OCI-LY1 (cell line): ENCODE data around the gene ZDHHC16.

Experiments used
- EZH2 ChIP-seq: fragments of 200-600 bp; sonication (generic), shearing (Covaris generic); IDR thresholded peaks from 2 replicates; pipeline ENCODE4 v1.8.0; 2017; ENCODE audit warnings: borderline replicate concordance, mixed run types, mild to moderate bottlenecking, antibody characterized with exemption, low read length, moderate library complexity, mixed read lengths
- TF ChIP-seq, protein P1 (sequence below): fragments of 200-600 bp; sonication (generic), shearing (Covaris generic); IDR thresholded peaks from 2 replicates; pipeline ENCODE4 v1.5.1; 2017; ENCODE audit warnings: mild to moderate bottlenecking, antibody characterized with exemption, low read length, moderate library complexity, mixed read lengths

DNA sequence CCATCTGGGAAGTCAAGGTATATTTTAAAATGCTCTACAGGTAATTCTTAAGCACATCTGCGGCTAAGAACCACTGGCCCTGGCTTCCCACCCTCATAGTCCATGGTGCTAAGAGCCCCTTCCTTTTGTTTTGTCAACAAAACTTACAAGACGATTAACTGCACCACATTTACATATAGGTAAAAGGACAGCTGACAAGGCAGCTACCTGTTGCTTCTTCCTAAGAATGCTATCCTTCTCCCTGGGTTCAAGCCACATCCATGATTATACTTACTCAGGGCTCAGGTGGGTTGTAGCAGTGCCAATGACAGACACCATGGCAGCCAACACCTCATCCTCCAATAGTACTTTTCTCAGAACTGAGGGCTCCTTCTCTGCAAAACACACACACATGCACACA lies 16.3 kb downstream of the ZDHHC16 start:
- TF ChIP-seq, protein P1, sequence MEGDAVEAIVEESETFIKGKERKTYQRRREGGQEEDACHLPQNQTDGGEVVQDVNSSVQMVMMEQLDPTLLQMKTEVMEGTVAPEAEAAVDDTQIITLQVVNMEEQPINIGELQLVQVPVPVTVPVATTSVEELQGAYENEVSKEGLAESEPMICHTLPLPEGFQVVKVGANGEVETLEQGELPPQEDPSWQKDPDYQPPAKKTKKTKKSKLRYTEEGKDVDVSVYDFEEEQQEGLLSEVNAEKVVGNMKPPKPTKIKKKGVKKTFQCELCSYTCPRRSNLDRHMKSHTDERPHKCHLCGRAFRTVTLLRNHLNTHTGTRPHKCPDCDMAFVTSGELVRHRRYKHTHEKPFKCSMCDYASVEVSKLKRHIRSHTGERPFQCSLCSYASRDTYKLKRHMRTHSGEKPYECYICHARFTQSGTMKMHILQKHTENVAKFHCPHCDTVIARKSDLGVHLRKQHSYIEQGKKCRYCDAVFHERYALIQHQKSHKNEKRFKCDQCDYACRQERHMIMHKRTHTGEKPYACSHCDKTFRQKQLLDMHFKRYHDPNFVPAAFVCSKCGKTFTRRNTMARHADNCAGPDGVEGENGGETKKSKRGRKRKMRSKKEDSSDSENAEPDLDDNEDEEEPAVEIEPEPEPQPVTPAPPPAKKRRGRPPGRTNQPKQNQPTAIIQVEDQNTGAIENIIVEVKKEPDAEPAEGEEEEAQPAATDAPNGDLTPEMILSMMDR: no peak
- TF ChIP-seq EZH2: no peak
